Measurements from ENCODE around the gene ITGAX.

Gene ITGAX

GRCh38 chr16:31356566-31357323 is 1.8 kb downstream of the ITGAX start:
- Histone ChIP-seq H3K4me3 (no peak overlapping the region), H3K27me3 (ENCODE audit: low read depth) (no peaks in the 10 kb centered on the region), H3K36me3 (replicated peaks) (no peaks in the 10 kb centered on the region), H3K4me1 (no peaks in the 10 kb centered on the region), H3K9me3 (no peaks in the 10 kb centered on the region)
- no peak for DNase-seq (ENCODE audit: low spot score in 2 of 2)
- in situ Hi-C loops (cut with MboI; ENCODE audit: low sequenced_read_pairs) = no loop called here

GRCh38 chr16:31357324-31358109 is 2.5 kb downstream of the ITGAX start:
- in situ Hi-C loops (cut with MboI; ENCODE audit: low sequenced_read_pairs) = no loop called here
- no peak for DNase-seq (ENCODE audit: low spot score in 2 of 2)
- H3K27me3 ChIP-seq (ENCODE audit: low read depth) = no peaks in the 10 kb centered on the region

DNA sequence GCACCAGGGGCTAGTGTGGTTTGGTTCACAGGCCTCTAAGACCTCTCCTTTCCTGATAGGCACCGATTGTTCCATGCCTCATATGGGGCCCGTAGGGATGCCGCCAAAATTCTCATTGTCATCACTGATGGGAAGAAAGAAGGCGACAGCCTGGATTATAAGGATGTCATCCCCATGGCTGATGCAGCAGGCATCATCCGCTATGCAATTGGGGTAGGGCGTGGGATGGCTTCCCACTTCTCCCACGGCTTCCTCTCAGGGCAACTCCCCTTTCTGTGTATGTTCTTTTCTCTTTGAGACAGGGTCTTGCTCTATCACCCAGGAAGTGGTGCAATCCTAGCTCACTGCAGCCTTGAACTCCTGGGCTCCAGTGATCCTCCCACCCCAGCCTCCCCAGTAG is 5.3 kb downstream of the ITGAX start:
- Histone ChIP-seq H3K4me1 (no peaks in the 10 kb centered on the region), H3K4me3 (no peak overlapping the region), H3K27me3 (ENCODE audit: low read depth) (no peaks in the 10 kb centered on the region), H3K9me3 (no peaks in the 10 kb centered on the region), H3K36me3 (replicated peaks) (no peaks in the 10 kb centered on the region)
- DNase-seq (ENCODE audit: low spot score in 2 of 2) = no peak
- in situ Hi-C loops (cut with MboI; ENCODE audit: low sequenced_read_pairs) = no loop called here

More at GRCh38 chr16:31357324-31358109, 2.5 kb downstream of the ITGAX start:
- no peaks in the 10 kb centered on the region for H3K4me1 ChIP-seq
- H3K36me3 ChIP-seq (replicated peaks) = no peaks in the 10 kb centered on the region
- no peak overlapping the region for H3K4me3 ChIP-seq
- H3K9me3 ChIP-seq = no peaks in the 10 kb centered on the region

- Histone ChIP-seq H3K9me3 (no peaks in the 10 kb centered on the region), H3K36me3 (replicated peaks) (no peaks in the 10 kb centered on the region), H3K4me1 (no peaks in the 10 kb centered on the region), H3K27me3 (ENCODE audit: low read depth) (no peaks in the 10 kb centered on the region), H3K4me3 (no peak overlapping the region)
- in situ Hi-C loops (cut with MboI; ENCODE audit: low sequenced_read_pairs) = no loop called here
- no peak for DNase-seq (ENCODE audit: low spot score in 2 of 2)
These were observed 6.5 kb downstream of the ITGAX start for GRCh38 chr16:31361201-31362110.

DNA sequence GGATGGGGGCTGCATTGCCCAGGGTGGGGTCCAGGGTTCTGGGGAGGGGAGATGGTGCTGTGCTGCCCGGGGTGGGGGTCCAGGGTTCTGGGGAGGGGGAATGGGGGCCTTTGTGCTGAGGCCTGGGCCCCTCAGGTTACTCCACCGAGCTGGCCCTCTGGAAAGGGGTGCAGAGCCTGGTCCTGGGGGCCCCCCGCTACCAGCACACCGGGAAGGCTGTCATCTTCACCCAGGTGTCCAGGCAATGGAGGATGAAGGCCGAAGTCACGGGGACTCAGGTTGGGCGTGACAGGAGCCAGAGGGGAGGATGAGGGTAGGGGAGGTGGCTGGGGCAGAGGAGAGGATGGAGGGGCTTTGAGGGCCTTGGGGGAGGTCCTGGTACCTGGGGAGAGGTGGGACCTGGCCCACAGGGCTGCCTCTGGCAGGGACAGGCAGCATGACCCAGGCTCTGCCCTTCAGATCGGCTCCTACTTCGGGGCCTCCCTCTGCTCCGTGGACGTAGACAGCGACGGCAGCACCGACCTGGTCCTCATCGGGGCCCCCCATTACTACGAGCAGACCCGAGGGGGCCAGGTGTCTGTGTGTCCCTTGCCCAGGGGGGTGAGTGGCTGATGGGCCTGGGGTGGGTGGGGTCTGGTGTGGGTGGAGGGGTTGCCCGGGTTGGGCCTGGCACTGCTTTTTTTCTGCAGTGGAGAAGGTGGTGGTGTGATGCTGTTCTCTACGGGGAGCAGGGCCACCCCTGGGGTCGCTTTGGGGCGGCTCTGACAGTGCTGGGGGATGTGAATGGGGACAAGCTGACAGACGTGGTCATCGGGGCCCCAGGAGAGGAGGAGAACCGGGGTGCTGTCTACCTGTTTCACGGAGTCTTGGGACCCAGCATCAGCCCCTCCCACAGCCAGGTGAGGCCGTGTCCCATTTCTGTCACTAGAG is 7.8 kb downstream of the ITGAX start:
- no peaks in the 10 kb centered on the region for H3K4me1 ChIP-seq
- in situ Hi-C loops (cut with MboI; ENCODE audit: low sequenced_read_pairs) = no loop called here
- no peaks in the 10 kb centered on the region for H3K27me3 ChIP-seq (ENCODE audit: low read depth)
- no peak for DNase-seq (ENCODE audit: low spot score in 2 of 2)
- H3K36me3 ChIP-seq (replicated peaks) = no peaks in the 10 kb centered on the region
- no peak overlapping the region for H3K4me3 ChIP-seq
- no peaks in the 10 kb centered on the region for H3K9me3 ChIP-seq

DNA sequence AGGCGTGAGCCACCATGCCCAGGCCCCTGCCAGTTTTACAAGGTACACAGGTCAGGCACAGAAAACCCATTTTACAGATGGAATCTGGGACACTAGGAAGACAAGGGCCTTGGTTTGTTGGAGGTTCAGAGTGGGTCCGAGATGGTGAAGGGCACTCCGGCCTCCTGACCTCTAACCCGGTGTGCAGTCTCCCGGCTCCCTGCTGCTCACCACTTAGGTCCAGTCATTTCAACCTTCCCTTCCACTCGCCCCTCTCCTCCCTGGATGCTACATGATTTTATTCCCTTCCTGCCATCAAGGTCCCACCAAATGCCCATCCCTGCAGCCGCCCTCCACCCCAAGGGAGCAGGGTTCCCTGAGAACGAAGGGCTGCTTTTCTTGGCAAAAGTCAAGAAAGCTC is 8.7 kb downstream of the ITGAX start:
- in situ Hi-C loops (cut with MboI; ENCODE audit: low sequenced_read_pairs) = no loop called here
- Histone ChIP-seq H3K27me3 (ENCODE audit: low read depth) (no peaks in the 10 kb centered on the region), H3K36me3 (replicated peaks) (no peaks in the 10 kb centered on the region), H3K4me3 (no peak overlapping the region), H3K9me3 (no peaks in the 10 kb centered on the region), H3K4me1 (no peaks in the 10 kb centered on the region)
- DNase-seq (ENCODE audit: low spot score in 2 of 2) = no peak

DNA sequence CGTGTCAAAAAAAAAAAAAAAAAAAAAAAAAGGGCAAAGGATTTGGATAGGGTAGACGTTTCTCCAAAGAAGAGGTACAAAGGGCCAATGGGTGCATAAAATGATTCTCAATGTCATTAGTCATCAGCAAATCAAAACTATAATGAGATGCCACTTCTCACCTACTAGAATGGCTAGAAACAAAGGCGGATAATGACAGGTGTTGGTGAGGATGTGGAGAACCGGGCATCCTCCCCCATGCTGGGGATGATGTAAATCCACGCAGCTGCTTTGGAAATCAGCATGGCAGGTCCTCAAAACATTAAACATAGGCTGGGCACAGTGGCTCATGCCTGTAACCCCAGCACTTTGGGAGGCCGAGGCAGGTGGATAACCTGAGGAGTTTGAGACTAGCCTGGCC is 9.4 kb downstream of the ITGAX start:
- DNase-seq (ENCODE audit: low spot score in 2 of 2) = no peak
- Histone ChIP-seq H3K36me3 (replicated peaks) (no peaks in the 10 kb centered on the region), H3K4me3 (no peak overlapping the region), H3K4me1 (no peaks in the 10 kb centered on the region), H3K27me3 (ENCODE audit: low read depth) (no peaks in the 10 kb centered on the region), H3K9me3 (no peaks in the 10 kb centered on the region)
- in situ Hi-C loops (cut with MboI; ENCODE audit: low sequenced_read_pairs) = no loop called here

DNA sequence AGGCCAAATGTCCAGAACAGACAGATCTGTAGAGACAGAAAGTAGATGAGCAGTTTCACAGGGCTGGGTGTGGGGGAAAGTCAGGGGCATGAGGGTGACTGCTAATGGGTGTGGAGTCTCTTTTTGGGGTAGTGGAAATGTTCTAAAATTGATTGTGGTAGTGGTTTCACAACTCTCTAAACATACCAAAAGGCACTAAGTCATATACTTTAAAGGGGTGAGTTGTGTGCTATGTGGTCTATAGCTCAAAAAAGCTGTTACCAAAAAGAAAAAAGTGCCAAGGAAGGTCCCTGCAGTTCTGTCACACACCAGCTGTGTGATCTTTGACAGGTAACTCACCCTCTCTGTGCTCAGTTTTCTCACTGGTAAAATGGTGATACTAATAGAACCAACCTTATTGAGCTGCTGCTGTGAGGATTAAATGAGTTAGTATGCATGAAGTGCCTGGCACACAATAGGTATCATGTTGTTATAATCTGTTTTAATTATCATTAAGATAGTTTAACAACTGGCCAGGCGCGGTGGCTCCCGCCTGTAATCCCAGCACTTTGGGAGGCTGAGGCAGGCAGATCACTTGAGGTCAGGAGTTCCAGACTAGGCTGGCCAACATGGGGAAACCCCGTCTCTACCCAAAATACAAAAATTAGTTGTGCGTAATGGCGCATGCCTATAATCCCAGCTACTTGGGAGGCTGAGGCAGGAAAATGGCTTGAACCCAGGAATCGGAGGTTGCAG is 10.3 kb downstream of the ITGAX start:
- Histone ChIP-seq H3K36me3 (replicated peaks) (no peaks in the 10 kb centered on the region), H3K27me3 (ENCODE audit: low read depth) (no peaks in the 10 kb centered on the region), H3K4me1 (no peaks in the 10 kb centered on the region), H3K4me3 (no peak overlapping the region), H3K9me3 (no peaks in the 10 kb centered on the region)
- DNase-seq (ENCODE audit: low spot score in 2 of 2) = no peak
- in situ Hi-C loops (cut with MboI; ENCODE audit: low sequenced_read_pairs) = no loop called here

DNA sequence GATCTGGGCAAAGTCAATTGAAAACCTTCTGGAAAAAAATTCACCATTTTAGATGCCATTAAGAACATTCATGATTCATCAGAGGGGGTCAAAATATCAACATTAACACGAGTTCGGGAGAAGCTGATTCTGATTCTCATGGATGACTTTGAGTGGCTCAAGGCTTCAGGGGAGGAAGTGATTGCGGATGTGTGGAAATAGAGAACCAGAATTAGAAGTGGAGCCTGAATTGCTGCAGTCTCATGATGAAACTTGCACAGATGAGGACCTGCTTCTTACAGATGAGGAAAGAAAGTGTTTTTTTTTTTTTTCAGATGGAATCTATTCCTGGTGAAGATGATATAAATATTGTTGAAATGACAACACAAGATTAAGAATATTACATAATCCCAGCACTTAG is 12.9 kb downstream of the ITGAX start:
- Histone ChIP-seq H3K27me3 (ENCODE audit: low read depth) (no peaks in the 10 kb centered on the region), H3K9me3 (no peaks in the 10 kb centered on the region), H3K4me3 (no peak overlapping the region), H3K36me3 (replicated peaks) (no peaks in the 10 kb centered on the region), H3K4me1 (no peaks in the 10 kb centered on the region)
- in situ Hi-C loops (cut with MboI; ENCODE audit: low sequenced_read_pairs) = no loop called here
- DNase-seq (ENCODE audit: low spot score in 2 of 2) = no peak

DNA sequence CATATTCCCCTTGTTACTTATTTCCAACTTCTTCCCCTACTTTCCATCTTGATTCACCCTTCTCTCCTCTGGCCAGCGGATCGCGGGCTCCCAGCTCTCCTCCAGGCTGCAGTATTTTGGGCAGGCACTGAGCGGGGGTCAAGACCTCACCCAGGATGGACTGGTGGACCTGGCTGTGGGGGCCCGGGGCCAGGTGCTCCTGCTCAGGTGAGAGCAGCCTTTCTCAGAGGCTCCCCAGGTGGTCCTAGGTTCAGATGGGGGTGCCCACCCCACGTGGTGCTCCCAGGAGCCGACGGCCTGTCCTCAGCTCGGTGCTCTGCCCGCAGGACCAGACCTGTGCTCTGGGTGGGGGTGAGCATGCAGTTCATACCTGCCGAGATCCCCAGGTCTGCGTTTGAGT is 16.0 kb downstream of the ITGAX start:
- Histone ChIP-seq H3K4me3 (no peak overlapping the region), H3K27me3 (ENCODE audit: low read depth) (no peaks in the 10 kb centered on the region), H3K36me3 (replicated peaks) (no peaks in the 10 kb centered on the region), H3K9me3 (no peaks in the 10 kb centered on the region), H3K4me1 (no peaks in the 10 kb centered on the region)
- DNase-seq (ENCODE audit: low spot score in 2 of 2) = no peak
- in situ Hi-C loops (cut with MboI; ENCODE audit: low sequenced_read_pairs) = no loop called here

GRCh38 chr16:31371619-31372484 is 16.9 kb downstream of the ITGAX start:
- Histone ChIP-seq H3K4me1 (no peaks in the 10 kb centered on the region), H3K36me3 (replicated peaks) (no peaks in the 10 kb centered on the region), H3K9me3 (no peaks in the 10 kb centered on the region), H3K4me3 (no peak overlapping the region), H3K27me3 (ENCODE audit: low read depth) (no peaks in the 10 kb centered on the region)
- in situ Hi-C loops (cut with MboI; ENCODE audit: low sequenced_read_pairs) = no loop called here
- DNase-seq (ENCODE audit: low spot score in 2 of 2) = no peak

DNA sequence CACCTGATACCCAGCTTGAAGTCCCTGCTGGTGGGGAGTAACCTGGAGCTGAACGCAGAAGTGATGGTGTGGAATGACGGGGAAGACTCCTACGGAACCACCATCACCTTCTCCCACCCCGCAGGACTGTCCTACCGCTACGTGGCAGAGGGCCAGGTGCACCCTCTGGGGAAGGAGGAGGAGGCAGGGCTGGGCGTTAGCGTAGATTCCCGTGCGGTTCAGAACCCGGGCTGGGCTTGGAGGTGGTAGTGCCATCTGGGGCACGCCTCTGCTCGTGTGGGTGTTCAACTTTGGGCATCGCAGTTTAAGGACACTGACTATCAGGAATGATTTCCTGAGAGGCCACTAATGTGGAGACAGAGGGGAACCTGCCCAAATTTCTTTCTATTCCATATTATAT is 18.3 kb downstream of the ITGAX start:
- DNase-seq (ENCODE audit: low spot score in 2 of 2) = no peak
- no peaks in the 10 kb centered on the region for H3K36me3 ChIP-seq (replicated peaks)
- no peaks in the 10 kb centered on the region for H3K4me1 ChIP-seq
- in situ Hi-C loops (cut with MboI; ENCODE audit: low sequenced_read_pairs) = no loop called here
- no peaks in the 10 kb centered on the region for H3K9me3 ChIP-seq
- no peak overlapping the region for H3K4me3 ChIP-seq
- H3K27me3 ChIP-seq (ENCODE audit: low read depth) = no peaks in the 10 kb centered on the region
